Hematopoietic multipotent progenitor cell treated with erythropoietin and hydrocortisone succinate and interleukin-3 and kit ligand, for 8 days (in vitro differentiated cells): ENCODE measurements around the gene COL1A1.

Source experiments
- DNase-seq: peaks from one replicate; pipeline ENCODE4 v3.0.0-alpha.2; 2015

The COL1A1 gene

GRCh38 chr17:50170662-50171370, 30.6 kb downstream of the COL1A1 start:
- no peak for DNase-seq

GRCh38 chr17:50169881-50170459, 31.5 kb downstream of the COL1A1 start:
- no peak for DNase-seq

- DNase-seq: peak; percentile 67
These were observed 32.2 kb downstream of the COL1A1 start for GRCh38 chr17:50169121-50169764.

- DNase-seq: no peak
These were observed 33.1 kb downstream of the COL1A1 start for GRCh38 chr17:50168319-50168718.

GRCh38 chr17:50167371-50167770, 34.1 kb downstream of the COL1A1 start:
- DNase-seq: no peak

- DNase-seq: no peak
These were observed 34.8 kb downstream of the COL1A1 start for GRCh38 chr17:50166518-50167181.

GRCh38 chr17:50165867-50166517, 35.4 kb downstream of the COL1A1 start, which contains the start of gene SGCA:
TSS of gene SGCA (plus strand) at chr17:50166005. CDS start at chr17:50166041, 36 bp downstream.
- DNase-seq: no peak

GRCh38 chr17:50165466-50165865, 36.0 kb downstream of the COL1A1 start:
- no peak for DNase-seq

GRCh38 chr17:50165066-50165465, 36.4 kb downstream of the COL1A1 start:
- DNase-seq: no peak

GRCh38 chr17:50164697-50164988, 36.8 kb downstream of the COL1A1 start:
- no peak for DNase-seq

- no peak for DNase-seq
These were observed 37.4 kb downstream of the COL1A1 start for GRCh38 chr17:50163843-50164696.

- DNase-seq: no peak
These were observed 38.8 kb downstream of the COL1A1 start for GRCh38 chr17:50162466-50163254.

GRCh38 chr17:50161911-50162288, 39.5 kb downstream of the COL1A1 start:
- no peak for DNase-seq

- DNase-seq: peak; percentile 89
These were observed 40.2 kb downstream of the COL1A1 start for GRCh38 chr17:50161023-50161910.

GRCh38 chr17:50157891-50158290, 43.5 kb downstream of the COL1A1 start:
- peak; percentile 15 for DNase-seq

GRCh38 chr17:50155115-50155819, 46.2 kb downstream of the COL1A1 start:
- DNase-seq: peak; percentile 57

GRCh38 chr17:50154604-50155003, 46.8 kb downstream of the COL1A1 start:
- DNase-seq: peak; percentile 20

- DNase-seq: peak; percentile 98
These were observed 47.5 kb downstream of the COL1A1 start for GRCh38 chr17:50153650-50154575.

- no peak for DNase-seq
These were observed 48.7 kb downstream of the COL1A1 start for GRCh38 chr17:50152736-50153135.
